ENCODE data around the gene MGAT4A.

- TF ChIP-seq CTCF (conservative IDR thresholded peaks at IDR 0.05; ENCODE audit: low read length): peak; percentile 38; the same call in 1 of the 2 replicates
- TF ChIP-seq EZH2phosphoT487 (IDR thresholded peaks at IDR 0.05; ENCODE audit: borderline replicate concordance): no peak
Measured at GRCh38 chr2:98615481-98615880, 115.5 kb downstream of the MGAT4A start.

Measured in Loucy (cell line).